Right lobe of liver (tissue), 6 donors: ENCODE data around the gene C1orf105. TPM values are rescaled to one million over a fixed set of nuclear protein-coding genes. Genes with fewer than 3 reads are reported as not detected.
A peak's percentile ranks its signal among the peaks of the same experiment; 100 is the strongest.

Experiments
- ATAC-seq, 4 donors: fragments of 200-7000 bp; cut with Tn5 transposase; one replicate each; pipeline ENCODE4 v1.9.1; 2020; ENCODE audit warnings: mild to moderate bottlenecking in 4 of 4, moderate library complexity in 4 of 4
- DNase-seq, 3 donors: peaks; one replicate each; pipeline ENCODE4 v3.0.0-alpha.2; 2020
- H3K27ac ChIP-seq, 3 donors: fragments of 200-600 bp; one replicate each; pipeline ENCODE4 v1.8.0; 2022
- H3K27me3 ChIP-seq, 2 donors: fragments of 200-600 bp; one replicate each; pipeline ENCODE4 v1.8.0; 2022
- H3K36me3 ChIP-seq, 4 donors: fragments of 200-600 bp; sonication (generic) in 1 of 4; one replicate each; pipeline versions ENCODE4 v1.5.1 to v1.8.0; 2017 to 2022; ENCODE audit warnings: control low read depth in 1 of 4
- H3K4me1 ChIP-seq, 4 donors: fragments of 200-600 bp; sonication (generic) in 1 of 4; one replicate each; pipeline versions ENCODE4 v1.5.1 to v1.8.0; 2017 to 2022; ENCODE audit warnings: control low read depth in 1 of 4
- H3K4me3 ChIP-seq, 3 donors: fragments of 200-600 bp; one replicate each; pipeline ENCODE4 v1.8.0; 2022
- H3K9me3 ChIP-seq, 4 donors: fragments of 200-600 bp; sonication (generic) in 1 of 4; one replicate each; pipeline versions ENCODE4 v1.5.1 to v1.8.0; 2017 to 2022; ENCODE audit warnings: control low read depth in 1 of 4
- CTCF ChIP-seq, 4 donors: fragments of 200-600 bp in 3 of 4; fragments of 450-650 bp in 1 of 4; IDR thresholded peaks; one replicate each; pipeline versions ENCODE4 v1.5.1 to v1.8.0; 2016 to 2022; ENCODE audit warnings: antibody characterized with exemption in 4 of 4, mild to moderate bottlenecking in 2 of 4
- POLR2A ChIP-seq: fragments of 450-650 bp; IDR thresholded peaks from one replicate; pipeline ENCODE4 v1.6.1; 2017; ENCODE audit warnings: antibody characterized with exemption, mild to moderate bottlenecking
- WGBS: methylation state at CpG from one replicate; pipeline ENCODE4 v1.1.6; 2018; ENCODE audit warnings: low coverage, low lambda C conversion rate; ENCODE audit not compliant: insufficient coverage; ENCODE audit errors: missing lambda C conversion rate; 5-methylcytosine and 5-hydroxymethylcytosine counted together
- intact Hi-C, 2 donors: fragments of 100-400 bp; cut with DNase I; formaldehyde crosslinking; loops; one replicate each; pipeline versions ENCODE4 v1.11.2 to v1.14.1; 2022
- total RNA-seq, 6 experiments: library from RNA; depleted of rRNA in 2 of 6; stranded (reverse); fragments of >200 nt in 2 of 6; fragmentation: NEBNext Ultra II Directional in 3 of 6; extraction: Animal tissue kit (Norgen Biotek cat#: 25700) in 3 of 6; gene quantifications; one replicate each; pipeline versions ENCODE4 v1.1.0 to v1.2.4, GENCODE V29; 2016 to 2023
- donor health status: DM: no; HTN: yes; CAD: no.
- donor health status: DM: no; HTN: no; CAD: no.
- donor health status: DM: no; HTN: no; CAD: no.
- donor health status: DM: no; HTN: yes; CAD: no.
- donor health status: DM: no; HTN: yes; CAD: no.

C1orf105 gene
- total RNA-seq, 6 experiments from 2014 or later: 0.24 to 1.3 (median 0.46) TPM; not detected in 2

GRCh38 chr1:172425339-172425738 lies 4.9 kb downstream of the C1orf105 start:
- Histone ChIP-seq H3K4me1 (no peaks in the 10 kb centered on the region), H3K9me3 (no peaks in the 10 kb centered on the region), H3K27me3 (no peaks in the 10 kb centered on the region), H3K36me3 (no peaks in the 10 kb centered on the region), H3K4me3 (no peak overlapping the region), H3K27ac (no peak overlapping the region)
- DNase-seq (no peak), ATAC-seq (no peak)
- no peak for TF ChIP-seq POLR2A
- TF ChIP-seq CTCF (IDR thresholded peaks at IDR 0.05): no peak
- 100% methylated on average over 3 of the region's 3 CpGs for WGBS
- intact Hi-C loops: no loop called here

GRCh38 chr1:172427191-172427590 lies 6.7 kb downstream of the C1orf105 start:
- no peaks in the 10 kb centered on the region for H3K27me3 ChIP-seq
- peaks cover 0 to 2% (median 0%) of the 10 kb centered on the region in 4 donors for H3K4me1 ChIP-seq
- no peak overlapping the region for H3K27ac ChIP-seq
- TF ChIP-seq CTCF (IDR thresholded peaks at IDR 0.05): no peak
- DNase-seq: no peak
- no peak for ATAC-seq
- 100% methylated on average over 2 of the region's 2 CpGs for WGBS
- H3K4me3 ChIP-seq: no peak overlapping the region
- H3K36me3 ChIP-seq: no peaks in the 10 kb centered on the region
- no peaks in the 10 kb centered on the region for H3K9me3 ChIP-seq
- intact Hi-C loops: no loop called here

GRCh38 chr1:172429331-172430127 lies 9.0 kb downstream of the C1orf105 start:
- H3K4me1 ChIP-seq: peaks cover 0 to 3% (median 0%) of the 10 kb centered on the region in 4 donors
- H3K27ac ChIP-seq: no peak overlapping the region
- H3K4me3 ChIP-seq: no peak overlapping the region
- H3K36me3 ChIP-seq: no peaks in the 10 kb centered on the region
- H3K9me3 ChIP-seq: no peaks in the 10 kb centered on the region
- ATAC-seq (peak; percentile 70 to 91 (median 78)), DNase-seq (no peak)
- intact Hi-C loops: no loop called here
- TF ChIP-seq CTCF (IDR thresholded peaks at IDR 0.05) (peak; percentile 67 to 85 (median 72)), POLR2A (no peak)
- 60% methylated on average over 1 of the region's 1 CpG for WGBS
- no peaks in the 10 kb centered on the region for H3K27me3 ChIP-seq

GRCh38 chr1:172430128-172430454 lies 9.6 kb downstream of the C1orf105 start:
- ATAC-seq (no peak), DNase-seq (no peak)
- Histone ChIP-seq H3K9me3 (no peaks in the 10 kb centered on the region), H3K4me1 (peaks cover 0 to 3% (median 0%) of the 10 kb centered on the region in 4 donors), H3K36me3 (no peaks in the 10 kb centered on the region), H3K27me3 (no peaks in the 10 kb centered on the region), H3K4me3 (no peak overlapping the region), H3K27ac (no peak overlapping the region)
- TF ChIP-seq POLR2A (no peak), CTCF (IDR thresholded peaks at IDR 0.05) (no peak)
- intact Hi-C loops: no loop called here
- 56% methylated on average over 1 of the region's 1 CpG for WGBS
